Trophoblast cell (in vitro differentiated cells and primary cell): Measurements from ENCODE around the gene DCC.

Source experiments
- DNase-seq, 2 donors: peaks; one replicate each; pipeline ENCODE4 v3.0.0-alpha.2; 2016
- H2AFZ ChIP-seq: 2 replicates; pipeline ENCODE4 v1.6.1; 2013; ENCODE audit warnings: low read length, moderate library complexity, mild to moderate bottlenecking; ENCODE audit not compliant: insufficient read depth, poor library complexity
- H2AK5ac ChIP-seq: 2 replicates; pipeline ENCODE4 v1.6.1; 2013; ENCODE audit warnings: mild to moderate bottlenecking, low read length
- H2BK120ac ChIP-seq: 2 replicates; pipeline ENCODE4 v1.6.1; 2013; ENCODE audit warnings: low read length, mild to moderate bottlenecking, moderate library complexity; ENCODE audit not compliant: insufficient read depth, poor library complexity
- H2BK12ac ChIP-seq: 2 replicates; pipeline ENCODE4 v1.6.1; 2013; ENCODE audit warnings: mild to moderate bottlenecking, low read length, moderate library complexity
- H2BK5ac ChIP-seq: 2 replicates; pipeline ENCODE4 v1.6.1; 2013; ENCODE audit warnings: low read length, low read depth, moderate library complexity, mild to moderate bottlenecking; ENCODE audit not compliant: poor library complexity
- H3K14ac ChIP-seq: 2 replicates; pipeline ENCODE4 v1.6.1; 2013; ENCODE audit warnings: mild to moderate bottlenecking, low read length
- H3K18ac ChIP-seq: 2 replicates; pipeline ENCODE4 v1.6.1; 2013; ENCODE audit warnings: mild to moderate bottlenecking, low read length
- H3K23ac ChIP-seq: 2 replicates; pipeline ENCODE4 v1.6.1; 2013; ENCODE audit warnings: low read length
- H3K27ac ChIP-seq: 2 replicates; pipeline ENCODE4 v1.5.1; 2013; ENCODE audit warnings: low read depth, mild to moderate bottlenecking, inconsistent platforms, low read length, moderate library complexity
- H3K27me3 ChIP-seq: 2 replicates; pipeline ENCODE4 v1.6.1; 2013; ENCODE audit warnings: inconsistent platforms, mild to moderate bottlenecking, low read length, moderate library complexity; ENCODE audit not compliant: insufficient read depth
- H3K36me3 ChIP-seq, 2 experiments: 1 replicate in 1 of 2; 2 replicates in 1 of 2; pipeline ENCODE4 v1.6.1; 2013; ENCODE audit warnings: low read length in 2 of 2, mild to moderate bottlenecking in 2 of 2, moderate library complexity in 1 of 2; ENCODE audit not compliant: insufficient read depth in 2 of 2, control insufficient read depth in 1 of 2
- H3K4ac ChIP-seq: 2 replicates; pipeline ENCODE4 v1.6.1; 2013; ENCODE audit warnings: low read depth, mild to moderate bottlenecking, low read length, moderate library complexity
- H3K4me1 ChIP-seq, 2 experiments: 1 replicate in 1 of 2; 2 replicates in 1 of 2; pipeline ENCODE4 v1.6.1; 2013; ENCODE audit warnings: low read length in 2 of 2, mild to moderate bottlenecking in 2 of 2, moderate library complexity in 1 of 2; ENCODE audit not compliant: insufficient read depth in 2 of 2, control insufficient read depth in 1 of 2
- H3K4me2 ChIP-seq: 2 replicates; pipeline ENCODE4 v1.6.1; 2013; ENCODE audit warnings: inconsistent platforms, mild to moderate bottlenecking, low read length, moderate library complexity
- H3K4me3 ChIP-seq: 2 replicates; pipeline ENCODE4 v1.5.1; 2013; ENCODE audit warnings: mild to moderate bottlenecking, low read depth, low read length, inconsistent platforms
- H3K79me1 ChIP-seq: one replicate; pipeline ENCODE4 v1.6.1; 2013; ENCODE audit warnings: low read length
- H3K79me2 ChIP-seq: 2 replicates; pipeline ENCODE4 v1.6.1; 2013; ENCODE audit warnings: low read length, mild to moderate bottlenecking; ENCODE audit not compliant: control insufficient read depth, insufficient read depth, poor library complexity
- H3K9ac ChIP-seq: 2 replicates; pipeline ENCODE4 v1.6.1; 2013; ENCODE audit warnings: mild to moderate bottlenecking, low read length
- H3K9me3 ChIP-seq: 2 replicates; pipeline ENCODE4 v1.6.1; 2013; ENCODE audit warnings: low read depth, mild to moderate bottlenecking, control low read depth, inconsistent platforms, low read length; ENCODE audit not compliant: insufficient read depth
- H4K12ac ChIP-seq: 2 replicates; pipeline ENCODE4 v1.6.1; 2013; ENCODE audit warnings: low read depth, mild to moderate bottlenecking, low read length, moderate library complexity
- H4K8ac ChIP-seq: 2 replicates; pipeline ENCODE4 v1.6.1; 2013; ENCODE audit warnings: low read depth, mild to moderate bottlenecking, low read length, moderate library complexity
- H4K91ac ChIP-seq: one replicate; pipeline ENCODE4 v1.6.1; 2013; ENCODE audit warnings: low read depth, mild to moderate bottlenecking, low read length, moderate library complexity
- WGBS: extraction: QIAGEN DNeasy Blood & Tissue Kit; methylation state at CpG from one replicate; pipeline ENCODE4 v1.1.7; 2013; ENCODE audit warnings: missing lambda C conversion rate; ENCODE audit not compliant: insufficient read length, insufficient coverage; ENCODE audit errors: extremely low coverage; 5-methylcytosine and 5-hydroxymethylcytosine counted together

DCC gene

GRCh38 chr18:53417003-53417402 is 1077.0 kb downstream of the DCC start:
- H3K9ac ChIP-seq = no peak overlapping the region
- no peak overlapping the region for H4K8ac ChIP-seq
- H3K18ac ChIP-seq = no peak overlapping the region
- no peak overlapping the region for H2BK5ac ChIP-seq
- no peaks in the 10 kb centered on the region for H3K79me2 ChIP-seq
- no peak overlapping the region for H3K4me3 ChIP-seq
- H3K4ac ChIP-seq = no peak overlapping the region
- no peaks in the 10 kb centered on the region for H3K9me3 ChIP-seq
- no peak overlapping the region for H4K91ac ChIP-seq
- no peak overlapping the region for H4K12ac ChIP-seq
- no peak overlapping the region for H2BK120ac ChIP-seq
- H3K23ac ChIP-seq = no peak overlapping the region
- no peaks in the 10 kb centered on the region for H3K79me1 ChIP-seq
- no peak overlapping the region for H2AK5ac ChIP-seq
- no peak overlapping the region for H3K4me2 ChIP-seq
- H2AFZ ChIP-seq = no peak overlapping the region
- H2BK12ac ChIP-seq = no peak overlapping the region
- no CpG with 5 or more reads among the region's 4 CpGs for WGBS
- no peak for DNase-seq
- no peak overlapping the region for H3K14ac ChIP-seq
- no peaks in the 10 kb centered on the region for H3K36me3 ChIP-seq
- H3K27me3 ChIP-seq = no peaks in the 10 kb centered on the region
- no peak overlapping the region for H3K27ac ChIP-seq
- no peaks in the 10 kb centered on the region for H3K4me1 ChIP-seq

GRCh38 chr18:53421869-53422268 is 1081.9 kb downstream of the DCC start:
- H3K4ac ChIP-seq = no peak overlapping the region
- H4K91ac ChIP-seq = no peak overlapping the region
- H3K27me3 ChIP-seq = no peaks in the 10 kb centered on the region
- H3K79me2 ChIP-seq = no peaks in the 10 kb centered on the region
- no peak overlapping the region for H3K4me2 ChIP-seq
- no peak overlapping the region for H3K9ac ChIP-seq
- H3K18ac ChIP-seq = no peak overlapping the region
- no peak overlapping the region for H2BK5ac ChIP-seq
- no peak overlapping the region for H3K4me3 ChIP-seq
- H3K14ac ChIP-seq = no peak overlapping the region
- no peak overlapping the region for H3K23ac ChIP-seq
- no peak overlapping the region for H2BK120ac ChIP-seq
- H3K36me3 ChIP-seq = no peaks in the 10 kb centered on the region
- DNase-seq = no peak
- no peak overlapping the region for H2BK12ac ChIP-seq
- H2AK5ac ChIP-seq = no peak overlapping the region
- H4K12ac ChIP-seq = no peak overlapping the region
- H3K79me1 ChIP-seq = no peaks in the 10 kb centered on the region
- no peak overlapping the region for H3K27ac ChIP-seq
- H2AFZ ChIP-seq = no peak overlapping the region
- no peaks in the 10 kb centered on the region for H3K4me1 ChIP-seq
- H3K9me3 ChIP-seq = no peaks in the 10 kb centered on the region
- H4K8ac ChIP-seq = no peak overlapping the region

- no peak overlapping the region for H3K4ac ChIP-seq
- no peak for DNase-seq
- no peak overlapping the region for H3K4me3 ChIP-seq
- WGBS = no CpG with 5 or more reads among the region's 2 CpGs
- H2BK5ac ChIP-seq = no peak overlapping the region
- H3K4me2 ChIP-seq = no peak overlapping the region
- H3K14ac ChIP-seq = no peak overlapping the region
- no peak overlapping the region for H2AK5ac ChIP-seq
- no peak overlapping the region for H2AFZ ChIP-seq
- H4K12ac ChIP-seq = no peak overlapping the region
- no peaks in the 10 kb centered on the region for H3K4me1 ChIP-seq
- H3K79me1 ChIP-seq = no peaks in the 10 kb centered on the region
- H3K27ac ChIP-seq = no peak overlapping the region
- H3K27me3 ChIP-seq = no peaks in the 10 kb centered on the region
- no peak overlapping the region for H2BK12ac ChIP-seq
- no peaks in the 10 kb centered on the region for H3K36me3 ChIP-seq
- no peaks in the 10 kb centered on the region for H3K9me3 ChIP-seq
- H3K9ac ChIP-seq = no peak overlapping the region
- no peaks in the 10 kb centered on the region for H3K79me2 ChIP-seq
- H4K91ac ChIP-seq = no peak overlapping the region
- H2BK120ac ChIP-seq = no peak overlapping the region
- no peak overlapping the region for H3K23ac ChIP-seq
- no peak overlapping the region for H4K8ac ChIP-seq
- no peak overlapping the region for H3K18ac ChIP-seq
These were observed 1082.9 kb downstream of the DCC start for GRCh38 chr18:53422896-53423295.

GRCh38 chr18:53426666-53427184 is 1086.7 kb downstream of the DCC start:
- Histone ChIP-seq H2BK120ac (no peak overlapping the region), H3K9me3 (no peaks in the 10 kb centered on the region)
- WGBS = no CpG with 5 or more reads among the region's 6 CpGs

More at GRCh38 chr18:53426666-53427184, 1086.7 kb downstream of the DCC start:
- H3K27me3 ChIP-seq = no peaks in the 10 kb centered on the region
- H3K4me3 ChIP-seq = no peak overlapping the region
- no peak overlapping the region for H3K9ac ChIP-seq
- H3K14ac ChIP-seq = no peak overlapping the region
- no peak overlapping the region for H3K23ac ChIP-seq
- no peak overlapping the region for H2AK5ac ChIP-seq
- no peak overlapping the region for H3K18ac ChIP-seq
- no peak overlapping the region for H4K8ac ChIP-seq
- H3K79me2 ChIP-seq = no peaks in the 10 kb centered on the region
- H3K4me2 ChIP-seq = no peak overlapping the region
- H3K4ac ChIP-seq = no peak overlapping the region
- no peaks in the 10 kb centered on the region for H3K4me1 ChIP-seq
- no peaks in the 10 kb centered on the region for H3K36me3 ChIP-seq
- H2AFZ ChIP-seq = no peak overlapping the region
- H4K12ac ChIP-seq = no peak overlapping the region
- H3K79me1 ChIP-seq = no peaks in the 10 kb centered on the region
- H2BK5ac ChIP-seq = no peak overlapping the region
- H3K27ac ChIP-seq = no peak overlapping the region
- H4K91ac ChIP-seq = no peak overlapping the region
- peak; percentile 17 to 33 for DNase-seq
- no peak overlapping the region for H2BK12ac ChIP-seq
